GM19463 (cell line): ENCODE results near the gene B3GNT7.

Source experiments
- ATAC-seq: cut with Tn5 transposase; IDR thresholded peaks from one replicate; pipeline ENCODE4 v1.9.1; 2021; ENCODE audit warnings: mild to moderate bottlenecking, moderate library complexity; ENCODE audit not compliant: unreplicated experiment

Gene B3GNT7

DNA sequence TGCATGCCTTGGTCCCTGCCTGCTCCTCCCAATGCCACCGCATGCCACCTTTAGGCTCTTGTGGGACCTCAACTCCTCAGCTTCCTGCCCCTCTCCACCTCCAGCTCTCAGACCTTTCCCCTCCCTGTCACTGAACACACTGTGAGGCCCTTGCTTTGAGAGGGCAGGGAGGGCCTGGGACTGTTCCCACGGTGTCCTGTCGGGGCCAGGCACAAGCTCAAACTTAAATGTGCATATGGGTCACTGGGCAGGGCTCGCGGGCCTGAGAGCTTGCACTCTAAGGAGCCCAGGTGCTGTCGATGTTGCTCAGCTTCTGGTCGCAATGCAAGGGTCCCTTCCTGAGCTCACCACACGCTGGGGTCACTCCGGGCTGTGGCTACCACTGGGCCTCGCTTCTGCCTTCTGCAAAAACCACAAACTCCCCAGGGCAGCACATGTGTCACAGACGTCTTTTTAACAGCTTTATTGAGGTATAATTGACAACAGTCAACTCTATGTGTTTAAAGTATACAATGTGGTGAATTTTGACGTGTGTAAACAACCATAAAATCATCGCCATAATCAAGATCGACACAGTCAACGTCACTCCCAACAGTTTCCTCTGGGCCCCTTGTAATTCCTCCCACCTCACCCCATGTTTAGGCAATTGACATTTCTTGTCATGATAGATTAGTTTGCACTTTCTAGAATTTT, 11.9 kb upstream of the B3GNT7 start:
- no peak for ATAC-seq

GRCh38 chr2:231384109-231384435, 11.4 kb upstream of the B3GNT7 start:
- ATAC-seq = no peak

GRCh38 chr2:231384970-231385369, 10.5 kb upstream of the B3GNT7 start:
- ATAC-seq = no peak

DNA sequence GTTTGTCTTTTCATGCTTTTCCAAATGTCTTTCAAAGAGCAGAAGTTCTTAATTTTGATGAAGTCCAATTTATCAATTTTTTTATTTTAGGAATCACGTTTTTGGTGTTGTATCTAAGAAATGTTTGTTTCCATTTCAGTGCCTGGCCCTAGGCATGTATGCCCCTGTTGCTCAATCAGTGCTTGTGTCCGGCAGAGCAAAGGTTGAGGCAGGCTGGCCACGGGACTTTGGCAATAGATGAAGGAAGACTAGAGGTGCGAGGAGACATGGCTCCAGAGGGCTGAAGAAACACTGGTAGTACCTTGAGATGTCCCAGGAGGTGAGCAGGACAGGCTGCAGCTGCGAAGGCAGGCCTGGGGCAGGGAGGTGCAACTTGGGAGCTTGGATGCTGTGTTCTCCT, 10.1 kb upstream of the B3GNT7 start:
- ATAC-seq = no peak

DNA sequence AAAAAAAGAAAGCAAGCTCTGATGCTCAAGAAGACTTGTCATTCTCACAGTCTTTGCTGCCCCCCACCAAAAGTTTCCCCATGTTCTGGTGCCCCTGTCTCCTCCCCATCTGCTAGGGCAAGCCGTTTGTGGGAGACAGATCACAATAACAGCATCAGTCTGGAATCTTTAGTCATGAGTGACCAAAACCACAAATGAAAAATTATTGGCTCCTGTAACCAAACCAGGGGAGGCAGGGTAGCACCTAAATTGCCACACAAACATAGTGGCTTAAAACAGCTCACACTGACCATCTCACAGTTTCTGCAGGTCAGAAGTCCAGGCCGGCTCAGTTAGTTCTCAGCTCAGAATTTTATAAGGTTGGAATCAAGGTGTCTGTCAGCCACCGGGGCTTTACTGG, 9.1 kb upstream of the B3GNT7 start:
- ATAC-seq = no peak

GRCh38 chr2:231387904-231388724, 7.4 kb upstream of the B3GNT7 start:
- no peak for ATAC-seq

DNA sequence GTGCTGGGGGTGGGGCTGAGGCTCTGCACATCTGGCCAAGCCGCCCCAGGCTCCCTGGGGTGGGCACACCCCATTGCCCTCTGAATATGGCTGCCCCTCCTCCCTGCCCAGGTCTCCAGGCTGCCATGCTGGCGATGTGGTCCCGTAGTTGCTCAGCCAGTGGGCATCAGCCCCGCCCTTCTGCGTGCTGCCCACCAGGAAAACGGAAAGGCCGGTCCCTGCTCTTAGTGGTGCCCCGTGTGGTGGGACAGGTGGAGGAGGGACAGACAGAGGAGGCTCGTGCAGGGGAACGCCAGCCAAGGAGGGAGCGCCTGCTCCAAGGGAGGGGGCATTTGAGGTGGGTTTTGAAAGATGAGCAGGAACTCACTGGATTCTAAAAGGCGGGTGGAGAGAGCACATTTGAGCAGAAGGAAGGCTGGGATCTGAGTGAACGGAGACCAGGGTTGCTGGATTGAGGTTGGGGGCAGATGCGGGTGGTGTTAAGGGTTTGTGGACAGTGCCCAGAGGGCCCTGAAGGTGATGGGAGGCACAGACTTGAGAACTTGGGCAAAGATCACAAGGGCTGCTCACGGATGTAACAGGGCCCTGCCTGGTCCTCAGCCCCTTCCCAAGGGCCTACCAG, 6.7 kb upstream of the B3GNT7 start:
- no peak for ATAC-seq

DNA sequence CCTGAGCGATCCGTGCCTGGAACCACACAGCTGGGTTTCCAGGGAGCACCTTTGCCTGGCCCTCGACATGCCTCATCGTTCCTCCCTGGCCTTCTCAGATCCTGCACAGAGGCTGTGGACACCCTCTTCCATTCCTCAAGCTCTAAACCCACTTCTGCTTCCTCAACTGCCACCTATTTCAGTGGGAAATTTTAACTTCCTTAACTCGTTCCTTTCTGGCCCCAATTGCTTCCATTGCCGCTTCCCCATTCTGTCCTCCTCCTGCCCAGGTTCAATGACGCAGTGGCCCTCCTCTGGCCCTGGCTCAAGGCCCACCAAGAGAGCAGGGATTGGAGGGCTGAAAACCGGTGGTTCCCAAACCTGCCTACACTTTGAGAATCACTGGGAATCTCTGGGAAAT, 4.8 kb upstream of the B3GNT7 start:
- ATAC-seq = no peak

- peak; percentile 17 for ATAC-seq
Measured at GRCh38 chr2:231391981-231392380, 3.5 kb upstream of the B3GNT7 start.

- no peak for ATAC-seq
Measured at GRCh38 chr2:231392431-231393148, 2.9 kb upstream of the B3GNT7 start.

- ATAC-seq = peak; percentile 37
Measured at GRCh38 chr2:231393149-231394131, 2.1 kb upstream of the B3GNT7 start.

DNA sequence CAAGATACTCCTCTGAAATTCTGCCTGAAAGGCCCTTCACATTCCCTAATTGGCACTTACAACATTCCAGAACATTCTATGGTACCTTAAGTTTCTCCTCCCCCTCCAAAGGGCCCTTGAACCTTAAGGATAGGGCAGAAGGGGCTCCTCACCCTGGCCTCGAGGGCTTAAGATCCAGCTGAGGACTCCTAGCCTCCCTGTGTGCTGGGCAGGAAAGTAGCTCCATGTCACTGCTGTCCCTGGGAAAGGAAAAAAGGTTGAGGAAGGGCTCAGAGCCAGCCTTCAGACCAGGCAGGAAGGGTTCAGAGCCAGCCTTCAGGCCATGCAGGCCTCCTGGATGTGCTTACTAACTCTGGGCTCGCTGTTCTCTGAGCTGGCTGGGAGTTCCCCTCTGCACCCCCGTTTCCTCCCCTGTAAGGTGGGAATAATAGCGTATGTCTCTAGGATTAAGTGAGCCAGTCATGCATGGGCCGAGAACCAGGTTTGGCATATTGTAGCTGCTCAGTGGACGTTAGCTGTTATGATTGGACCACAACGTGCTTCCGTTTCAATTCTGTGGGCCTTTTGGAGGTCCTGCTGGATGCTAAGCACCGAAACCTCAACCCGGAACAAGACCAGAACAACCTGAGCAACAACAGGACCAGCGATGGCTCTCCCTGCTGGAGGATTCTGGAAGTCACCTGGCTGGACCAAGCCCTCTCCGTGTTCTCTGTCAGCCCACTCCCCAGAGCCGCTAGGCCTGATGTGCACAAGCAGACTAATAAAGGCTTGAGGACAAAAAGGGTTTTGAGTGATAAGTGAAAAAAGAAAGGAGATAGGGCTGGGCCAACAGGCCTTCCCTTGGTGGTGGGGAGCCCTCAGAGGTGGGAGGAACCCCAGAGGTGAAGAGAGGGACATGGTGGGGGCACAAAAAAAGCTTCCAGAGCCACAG, 1.0 kb upstream of the B3GNT7 start:
- peak; percentile 34 for ATAC-seq

DNA sequence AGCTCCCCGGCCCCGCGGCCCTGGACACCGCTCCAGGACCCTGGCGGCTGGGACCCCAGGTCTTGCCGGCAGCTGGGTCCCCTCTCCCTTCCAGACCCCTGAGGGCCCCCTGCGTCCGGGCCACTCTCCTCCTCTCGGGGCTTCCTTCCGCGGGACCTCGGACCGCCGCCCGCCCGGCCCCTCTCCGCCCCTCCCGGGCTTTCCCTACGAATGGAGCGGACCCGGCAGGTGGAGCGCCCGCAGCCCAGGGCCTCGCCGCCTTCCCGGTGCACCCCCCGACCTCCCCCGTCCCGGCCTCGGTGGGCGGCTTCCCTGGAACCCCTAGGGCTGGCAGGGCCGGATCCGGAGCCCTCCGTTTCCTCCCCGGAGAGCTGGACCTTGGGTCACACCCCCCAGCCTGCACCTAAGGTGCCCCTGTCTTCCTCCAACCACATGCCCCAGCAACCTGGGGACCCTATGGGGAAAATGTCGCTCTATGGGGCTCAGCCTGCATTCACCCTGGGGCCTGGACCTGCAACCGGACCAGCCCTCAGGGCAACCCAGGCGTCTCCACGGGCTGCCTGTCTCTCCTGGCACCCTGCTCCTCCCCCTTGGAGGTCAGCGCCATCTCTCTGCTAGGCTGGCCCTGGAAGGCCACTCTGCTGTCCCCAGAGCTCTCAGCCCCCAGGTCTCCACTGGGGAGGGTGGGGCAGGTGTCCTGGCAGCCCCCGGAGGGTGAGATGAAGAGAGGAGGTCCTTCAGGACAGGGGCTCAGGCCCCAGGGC, 730 bp downstream of the B3GNT7 start:
- no peak for ATAC-seq

DNA sequence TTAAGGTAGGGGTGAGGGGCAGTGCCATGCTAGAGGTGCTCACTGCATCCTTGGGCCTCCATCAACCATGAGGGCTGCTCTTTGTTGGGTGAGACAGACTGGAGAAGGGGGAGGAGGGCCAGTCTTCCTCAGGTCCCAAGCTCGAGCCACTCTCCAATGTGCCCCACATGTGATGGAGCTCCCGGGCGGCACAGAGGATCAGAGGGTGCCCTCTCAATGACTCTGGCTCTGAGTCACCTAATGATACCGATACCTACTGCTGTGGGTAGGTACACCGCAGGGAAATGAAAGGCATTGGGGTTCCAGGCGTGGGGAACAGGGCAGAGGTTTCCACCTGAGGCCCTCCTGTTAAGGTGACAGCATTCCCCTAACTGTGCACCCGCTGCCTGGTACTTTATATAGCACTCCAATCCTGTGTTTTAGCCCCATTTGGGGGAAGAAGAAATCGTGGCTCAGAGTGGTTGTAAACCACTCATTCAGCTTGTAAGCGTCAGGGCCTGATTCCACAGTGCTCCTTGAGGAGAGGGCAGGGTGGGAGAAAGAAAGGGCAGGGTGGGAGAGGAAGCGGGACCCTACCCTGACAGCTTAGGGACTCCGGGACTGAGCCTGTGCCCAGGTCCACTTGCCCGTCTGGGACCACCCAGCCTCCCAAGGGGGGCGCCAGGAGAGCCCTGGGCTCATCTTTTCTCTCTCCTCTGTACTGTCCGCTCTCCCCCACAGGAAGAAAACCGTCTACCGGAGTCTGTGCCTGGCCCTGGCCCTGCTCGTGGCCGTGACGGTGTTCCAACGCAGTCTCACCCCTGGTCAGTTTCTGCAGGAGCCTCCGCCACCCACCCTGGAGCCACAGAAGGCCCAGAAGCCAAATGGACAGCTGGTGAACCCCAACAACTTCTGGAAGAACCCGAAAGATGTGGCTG, 1.8 kb downstream of the B3GNT7 start:
- ATAC-seq = peak; percentile 24

DNA sequence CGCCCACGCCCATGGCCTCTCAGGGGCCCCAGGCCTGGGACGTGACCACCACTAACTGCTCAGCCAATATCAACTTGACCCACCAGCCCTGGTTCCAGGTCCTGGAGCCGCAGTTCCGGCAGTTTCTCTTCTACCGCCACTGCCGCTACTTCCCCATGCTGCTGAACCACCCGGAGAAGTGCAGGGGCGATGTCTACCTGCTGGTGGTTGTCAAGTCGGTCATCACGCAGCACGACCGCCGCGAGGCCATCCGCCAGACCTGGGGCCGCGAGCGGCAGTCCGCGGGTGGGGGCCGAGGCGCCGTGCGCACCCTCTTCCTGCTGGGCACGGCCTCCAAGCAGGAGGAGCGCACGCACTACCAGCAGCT, 2.4 kb downstream of the B3GNT7 start:
- no peak for ATAC-seq

- no peak for ATAC-seq
Measured at GRCh38 chr2:231398585-231398984, 3.1 kb downstream of the B3GNT7 start.

GRCh38 chr2:231399046-231399852, 3.7 kb downstream of the B3GNT7 start:
- no peak for ATAC-seq
